Endothelial cell of umbilical vein (primary cell): ENCODE results near the gene PARN. TPM values are rescaled to one million over a fixed set of nuclear protein-coding genes. Genes with fewer than 3 reads are reported as not detected.

Source experiments
- BruUV-seq: library from RNA; stranded (reverse); fragments of 400-500 nt; replicated peaks from 2 replicates; lab custom pipeline; 2021; lab: Mats Ljungman, UMichigan
- CTCF ChIA-PET: fragments of 300-600, 350-600 bp; sonication (Branson Sonifier 250); formaldehyde crosslinking; loops from one replicate; lab custom pipeline; 2021; ENCODE audit warnings: antibody characterized with exemption, inconsistent platforms; lab: Charles Lee
- POLR2A ChIA-PET: fragments of 300-600, 350-600 bp; sonication (Branson Sonifier 250); formaldehyde crosslinking; loops from one replicate; lab custom pipeline; 2021; ENCODE audit warnings: antibody characterized with exemption, inconsistent platforms; lab: Charles Lee
- DNase-seq: peaks from one replicate; pipeline ENCODE4 v3.0.0-alpha.2; 2011; ENCODE audit warnings: low read depth, low spot score
- FAIRE-seq: peaks from 2 replicates; lab custom pipeline; 2011; peaks lifted over from hg19 to GRCh38; lab: Jason Lieb, UNC
- H2AFZ ChIP-seq: 2 replicates; pipeline ENCODE4 v1.6.0; 2012; ENCODE audit warnings: low read depth, low read length, control low read depth, inconsistent platforms
- H3K27ac ChIP-seq: 2 replicates; pipeline ENCODE4 v1.5.1; 2011; ENCODE audit warnings: low read depth, mild to moderate bottlenecking, control low read depth, low read length, moderate library complexity; ENCODE audit not compliant: insufficient read depth
- H3K27me3 ChIP-seq, 2 experiments: 2 replicates each; pipeline versions ENCODE4 v1.6.0 to v1.6.1; 2011; ENCODE audit warnings: low read length in 2 of 2, mixed read lengths in 1 of 2; ENCODE audit not compliant: control insufficient read depth in 2 of 2, insufficient read depth in 2 of 2
- H3K36me3 ChIP-seq, 2 experiments: 2 replicates in 1 of 2; 3 replicates in 1 of 2; pipeline ENCODE4 v1.5.1; 2011; ENCODE audit warnings: low read length in 2 of 2, mild to moderate bottlenecking in 1 of 2, moderate library complexity in 1 of 2; ENCODE audit not compliant: control insufficient read depth in 2 of 2, insufficient read depth in 2 of 2; ENCODE audit errors: extremely low read depth in 1 of 2
- H3K4me1 ChIP-seq: 3 replicates; pipeline ENCODE4 v1.5.1; 2011; ENCODE audit warnings: mild to moderate bottlenecking, low read length; ENCODE audit not compliant: control insufficient read depth, insufficient read depth; ENCODE audit errors: extremely low read depth
- H3K4me2 ChIP-seq: 2 replicates; pipeline ENCODE4 v1.6.1; 2011; ENCODE audit warnings: low read length, control low read depth, mixed read lengths; ENCODE audit not compliant: insufficient read depth
- H3K4me3 ChIP-seq, 3 experiments: fragments of 200-600 bp in 1 of 3; sonication (generic), shearing (Covaris generic) in 1 of 3; replicated peaks in 1 of 3; 2 replicates each; pipeline ENCODE4 v1.5.1; 2011 to 2016; ENCODE audit warnings: control low read depth in 3 of 3, low read length in 3 of 3, mild to moderate bottlenecking in 2 of 3, inconsistent platforms in 1 of 3, low read depth in 1 of 3, moderate library complexity in 1 of 3; ENCODE audit not compliant: insufficient read depth in 1 of 3
- H3K79me2 ChIP-seq: 2 replicates; pipeline ENCODE4 v1.6.0; 2012; ENCODE audit warnings: low read length, inconsistent platforms; ENCODE audit not compliant: control insufficient read depth, insufficient read depth
- H3K9ac ChIP-seq: replicated peaks from 2 replicates; pipeline ENCODE3; 2011; ENCODE audit warnings: low read length, control low read depth; ENCODE audit not compliant: insufficient read depth; ENCODE audit errors: extremely low read depth
- H3K9me1 ChIP-seq: replicated peaks from 3 replicates; pipeline ENCODE4 v1.6.0; 2011; ENCODE audit warnings: mild to moderate bottlenecking, low read length; ENCODE audit not compliant: control insufficient read depth, insufficient read depth; ENCODE audit errors: extremely low read depth
- H3K9me3 ChIP-seq: replicated peaks from 2 replicates; pipeline ENCODE4 v1.5.1; 2012; ENCODE audit warnings: low read length, inconsistent platforms; ENCODE audit not compliant: control insufficient read depth, insufficient read depth
- H4K20me1 ChIP-seq: replicated peaks from 2 replicates; pipeline ENCODE3; 2011; ENCODE audit warnings: mild to moderate bottlenecking, low read length; ENCODE audit not compliant: control insufficient read depth, insufficient read depth; ENCODE audit errors: extremely low read depth
- EZH2 ChIP-seq: IDR thresholded peaks from 2 replicates; pipeline ENCODE4 v1.6.1; 2012; ENCODE audit warnings: borderline replicate concordance, low read depth, mild to moderate bottlenecking, moderate library complexity, low read length, inconsistent platforms; ENCODE audit not compliant: severe bottlenecking
- FOS ChIP-seq: IDR thresholded peaks from 2 replicates; pipeline ENCODE4 v1.6.1; 2011; ENCODE audit warnings: mild to moderate bottlenecking, low read length, moderate library complexity, borderline replicate concordance; ENCODE audit not compliant: insufficient read depth
- GATA2 ChIP-seq: IDR thresholded peaks from 2 replicates; pipeline ENCODE4 v1.7.0; 2011; ENCODE audit warnings: low read depth, mild to moderate bottlenecking, moderate library complexity, mixed read lengths, low read length; ENCODE audit not compliant: insufficient read length, insufficient read depth
- JUN ChIP-seq: IDR thresholded peaks from 2 replicates; pipeline ENCODE4 v1.6.1; 2011; ENCODE audit warnings: borderline replicate concordance, low read depth; ENCODE audit not compliant: insufficient read length, insufficient read depth
- MAX ChIP-seq: IDR thresholded peaks from 2 replicates; pipeline ENCODE4 v1.6.1; 2011; ENCODE audit not compliant: insufficient read depth, insufficient read length
- MYC ChIP-seq: IDR thresholded peaks from one replicate; pipeline ENCODE4 v1.6.1; 2011; ENCODE audit warnings: mild to moderate bottlenecking, low read depth, low read length
- POLR2A ChIP-seq: IDR thresholded peaks from 2 replicates; pipeline ENCODE4 v1.6.1; 2012; ENCODE audit warnings: low read depth, mild to moderate bottlenecking, control low read depth, low read length
- POLR2AphosphoS5 ChIP-seq: IDR thresholded peaks from 2 replicates; pipeline ENCODE4 v1.6.1; 2012; ENCODE audit warnings: low read depth, mild to moderate bottlenecking, control low read depth, low read length, moderate library complexity; ENCODE audit not compliant: insufficient read depth
- dilution Hi-C: fragments of 300-500 bp; cut with MboI; formaldehyde crosslinking; loops from one replicate; pipeline ENCODE4 v1.15.0; 2019; ENCODE audit warnings: low sequenced_read_pairs; ENCODE audit not compliant: extremely low pct_ligation_motif_present
- intact Hi-C: fragments of 100-400 bp; cut with micrococcal nuclease; formaldehyde crosslinking; loops from one replicate; pipeline ENCODE4 v1.10.0; 2022
- polyA plus RNA-seq, 4 experiments: library from polyadenylated mRNA; depleted of rRNA in 3 of 4; stranded (reverse) in 3 of 4; unstranded in 1 of 4; fragments of >200 nt; gene quantifications; 2 replicates each; pipeline versions ENCODE4 v1.2.1 to v1.2.3, GENCODE V29; 2011 to 2012; ENCODE audit warnings: missing spikeins in 1 of 4
- total RNA-seq: library from RNA; stranded (reverse); gene quantifications from 2 replicates; pipeline ENCODE4 v1.2.3, GENCODE V29; 2021
- TF ChIP-seq, protein P1 (sequence below), 2 donors: IDR thresholded peaks; 1 replicate in 1 of 2; 2 replicates in 1 of 2; pipeline ENCODE4 v1.5.1; 2011; ENCODE audit warnings: low read length in 2 of 2, mild to moderate bottlenecking in 2 of 2, moderate library complexity in 2 of 2, control low read depth in 1 of 2, inconsistent platforms in 1 of 2, low read depth in 1 of 2; ENCODE audit not compliant: insufficient read depth in 1 of 2; ENCODE audit errors: extremely low read depth in 1 of 2

The PARN gene
- total and polyA plus RNA-seq, 2 donors (not counting 3 experiments of a cell fraction or from before 2014, with no cell fraction given): 16.9 to 24.6 TPM

- no TSS peak for BruUV-seq
- Histone ChIP-seq H3K4me3 (no peak overlapping the region), H2AFZ (no peak overlapping the region), H3K27me3 (no peaks in the 10 kb centered on the region), H4K20me1 (no peaks in the 10 kb centered on the region), H3K36me3 (no peaks in the 10 kb centered on the region), H3K79me2 (no peaks in the 10 kb centered on the region), H3K9ac (no peak overlapping the region), H3K4me1 (no peaks in the 10 kb centered on the region), H3K9me1 (no peaks in the 10 kb centered on the region), H3K27ac (no peak overlapping the region), H3K9me3 (no peaks in the 10 kb centered on the region), H3K4me2 (no peak overlapping the region)
- ChIA-PET CTCF (interaction anchor here (1.1 kb wide), 1 partner anchor 10 kb away, joined by 3 read pairs; no protein-coding TSS in a partner anchor), POLR2A (no interaction called here)
- dilution Hi-C loops (no loop called here), intact Hi-C loops (no loop called here)
- DNase-seq (no peak), FAIRE-seq (no peak)
- TF ChIP-seq POLR2A: no peak
- TF ChIP-seq POLR2AphosphoS5: no peak
- TF ChIP-seq MAX: no peak
- TF ChIP-seq JUN: no peak
- TF ChIP-seq EZH2: no peak
- no peak for TF ChIP-seq MYC
These were observed 181.2 kb downstream of the PARN start for GRCh38 chr16:14448879-14449278.

GRCh38 chr16:14447783-14448182 is 182.3 kb downstream of the PARN start:
- Histone ChIP-seq H4K20me1 (no peaks in the 10 kb centered on the region), H3K9ac (no peak overlapping the region), H3K79me2 (no peaks in the 10 kb centered on the region), H3K4me2 (no peak overlapping the region), H3K36me3 (no peaks in the 10 kb centered on the region), H3K4me1 (no peaks in the 10 kb centered on the region), H3K9me1 (no peaks in the 10 kb centered on the region), H3K4me3 (no peak overlapping the region), H2AFZ (no peak overlapping the region), H3K9me3 (no peaks in the 10 kb centered on the region), H3K27me3 (no peaks in the 10 kb centered on the region), H3K27ac (no peak overlapping the region)
- dilution Hi-C loops: no loop called here
- POLR2A ChIA-PET: no interaction called here
- TF ChIP-seq GATA2 (no peak), FOS (no peak), MAX (no peak), POLR2AphosphoS5 (no peak), POLR2A (no peak), JUN (no peak), EZH2 (no peak), MYC (no peak)
- TF ChIP-seq, protein P1, sequence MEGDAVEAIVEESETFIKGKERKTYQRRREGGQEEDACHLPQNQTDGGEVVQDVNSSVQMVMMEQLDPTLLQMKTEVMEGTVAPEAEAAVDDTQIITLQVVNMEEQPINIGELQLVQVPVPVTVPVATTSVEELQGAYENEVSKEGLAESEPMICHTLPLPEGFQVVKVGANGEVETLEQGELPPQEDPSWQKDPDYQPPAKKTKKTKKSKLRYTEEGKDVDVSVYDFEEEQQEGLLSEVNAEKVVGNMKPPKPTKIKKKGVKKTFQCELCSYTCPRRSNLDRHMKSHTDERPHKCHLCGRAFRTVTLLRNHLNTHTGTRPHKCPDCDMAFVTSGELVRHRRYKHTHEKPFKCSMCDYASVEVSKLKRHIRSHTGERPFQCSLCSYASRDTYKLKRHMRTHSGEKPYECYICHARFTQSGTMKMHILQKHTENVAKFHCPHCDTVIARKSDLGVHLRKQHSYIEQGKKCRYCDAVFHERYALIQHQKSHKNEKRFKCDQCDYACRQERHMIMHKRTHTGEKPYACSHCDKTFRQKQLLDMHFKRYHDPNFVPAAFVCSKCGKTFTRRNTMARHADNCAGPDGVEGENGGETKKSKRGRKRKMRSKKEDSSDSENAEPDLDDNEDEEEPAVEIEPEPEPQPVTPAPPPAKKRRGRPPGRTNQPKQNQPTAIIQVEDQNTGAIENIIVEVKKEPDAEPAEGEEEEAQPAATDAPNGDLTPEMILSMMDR (IDR thresholded peaks at IDR 0.05; ENCODE audit: extremely low read depth in 1 of 2, insufficient read depth in 1 of 2, low read depth in 1 of 2, low read length in 2 of 2): no peak
- no TSS peak for BruUV-seq
- DNase-seq (no peak), FAIRE-seq (no peak)
- intact Hi-C loops: no loop called here
- CTCF ChIA-PET: no interaction called here
